ENCODE results near the gene NCAM1. TPM values are rescaled to one million over a fixed set of nuclear protein-coding genes. Genes with fewer than 3 reads are reported as not detected.

NCAM1 gene
- total RNA-seq, 1 experiment from 2014 or later: 3.7 TPM

GRCh38 chr11:113137713-113138529, 176.7 kb downstream of the NCAM1 start:
- DNase-seq: no peak
- no peak for TF ChIP-seq CTCF (IDR thresholded peaks at IDR 0.05; ENCODE audit: unreplicated experiment)
- H3K27ac Mint-ChIP-seq (ENCODE audit: unreplicated experiment): no peak overlapping the region
- no peaks in the 10 kb centered on the region for H3K4me1 Mint-ChIP-seq (ENCODE audit: low read depth, unreplicated experiment)
- no TSS peak for BruUV-seq (replicated peaks)
- CTCF ChIA-PET: no interaction called here
- H3K9me3 Mint-ChIP-seq (ENCODE audit: low read depth, unreplicated experiment): no peaks in the 10 kb centered on the region
- H3K36me3 Mint-ChIP-seq (ENCODE audit: insufficient read depth, unreplicated experiment): no peaks in the 10 kb centered on the region
- H3K27me3 Mint-ChIP-seq (ENCODE audit: unreplicated experiment): peaks cover 66% of the 10 kb centered on the region
- no peak overlapping the region for H3K4me3 Mint-ChIP-seq (ENCODE audit: low read depth, unreplicated experiment)
- intact Hi-C loops (cut with micrococcal nuclease; ENCODE audit: unreplicated experiment): no loop called here

- CTCF ChIA-PET: no interaction called here
- DNase-seq: no peak
- no peaks in the 10 kb centered on the region for H3K9me3 Mint-ChIP-seq (ENCODE audit: low read depth, unreplicated experiment)
- intact Hi-C loops (cut with micrococcal nuclease; ENCODE audit: unreplicated experiment): no loop called here
- BruUV-seq (replicated peaks): no TSS peak
- TF ChIP-seq CTCF (IDR thresholded peaks at IDR 0.05; ENCODE audit: unreplicated experiment): no peak
- no peaks in the 10 kb centered on the region for H3K36me3 Mint-ChIP-seq (ENCODE audit: insufficient read depth, unreplicated experiment)
- no peaks in the 10 kb centered on the region for H3K4me1 Mint-ChIP-seq (ENCODE audit: low read depth, unreplicated experiment)
- peaks cover 66% of the 10 kb centered on the region for H3K27me3 Mint-ChIP-seq (ENCODE audit: unreplicated experiment)
- H3K27ac Mint-ChIP-seq (ENCODE audit: unreplicated experiment): no peak overlapping the region
- H3K4me3 Mint-ChIP-seq (ENCODE audit: low read depth, unreplicated experiment): no peak overlapping the region
These were observed 177.5 kb downstream of the NCAM1 start for GRCh38 chr11:113138731-113139130.

GRCh38 chr11:113141010-113141409, 179.8 kb downstream of the NCAM1 start:
- DNase-seq: no peak
- CTCF ChIA-PET: interaction anchor here (0.6 kb wide), 1 partner anchor 762 kb away, joined by 4 read pairs; no protein-coding TSS in a partner anchor
- no peak overlapping the region for H3K27ac Mint-ChIP-seq (ENCODE audit: unreplicated experiment)
- H3K36me3 Mint-ChIP-seq (ENCODE audit: insufficient read depth, unreplicated experiment): no peaks in the 10 kb centered on the region
- H3K4me1 Mint-ChIP-seq (ENCODE audit: low read depth, unreplicated experiment): no peaks in the 10 kb centered on the region
- intact Hi-C loops (cut with micrococcal nuclease; ENCODE audit: unreplicated experiment): no loop called here
- H3K4me3 Mint-ChIP-seq (ENCODE audit: low read depth, unreplicated experiment): no peak overlapping the region
- no TSS peak for BruUV-seq (replicated peaks)
- H3K27me3 Mint-ChIP-seq (ENCODE audit: unreplicated experiment): peaks cover 46% of the 10 kb centered on the region
- TF ChIP-seq CTCF (IDR thresholded peaks at IDR 0.05; ENCODE audit: unreplicated experiment): no peak
- H3K9me3 Mint-ChIP-seq (ENCODE audit: low read depth, unreplicated experiment): no peaks in the 10 kb centered on the region

- DNase-seq: no peak
- H3K4me1 Mint-ChIP-seq (ENCODE audit: low read depth, unreplicated experiment): no peaks in the 10 kb centered on the region
- no TSS peak for BruUV-seq (replicated peaks)
- H3K9me3 Mint-ChIP-seq (ENCODE audit: low read depth, unreplicated experiment): no peaks in the 10 kb centered on the region
- no peak overlapping the region for H3K4me3 Mint-ChIP-seq (ENCODE audit: low read depth, unreplicated experiment)
- intact Hi-C loops (cut with micrococcal nuclease; ENCODE audit: unreplicated experiment): no loop called here
- CTCF ChIA-PET: no interaction called here
- H3K27ac Mint-ChIP-seq (ENCODE audit: unreplicated experiment): no peak overlapping the region
- no peaks in the 10 kb centered on the region for H3K36me3 Mint-ChIP-seq (ENCODE audit: insufficient read depth, unreplicated experiment)
- peaks cover 31% of the 10 kb centered on the region for H3K27me3 Mint-ChIP-seq (ENCODE audit: unreplicated experiment)
- no peak for TF ChIP-seq CTCF (IDR thresholded peaks at IDR 0.05; ENCODE audit: unreplicated experiment)
These were observed 181.3 kb downstream of the NCAM1 start for GRCh38 chr11:113142508-113142907.

Measured in Calu3 (cell line).